BJ (cell line): Measurements from ENCODE around the gene LDLRAD4. TPM values are rescaled to one million over a fixed set of nuclear protein-coding genes. Genes with fewer than 3 reads are reported as not detected.

ENCODE experiments used
- CTCF ChIA-PET: fragments of 350-600 bp; formaldehyde crosslinking; extraction: SDS; loops from one replicate; lab custom pipeline; 2021; ENCODE audit warnings: antibody characterized with exemption, inconsistent platforms; lab: Yijun Ruan, JAX
- POLR2A ChIA-PET: fragments of 300-600 bp; sonication (Branson Sonifier 250); formaldehyde crosslinking; extraction: SDS; loops from one replicate; lab custom pipeline; 2021; ENCODE audit warnings: antibody characterized with exemption; lab: Charles Lee
- DNase-seq: peaks from one replicate; pipeline ENCODE4 v3.0.0-alpha.2; 2011; ENCODE audit warnings: low read depth
- H3K27me3 ChIP-seq: 2 replicates; pipeline ENCODE4 v1.6.0; 2011; ENCODE audit warnings: low read length; ENCODE audit not compliant: control insufficient read depth, insufficient read depth
- H3K36me3 ChIP-seq: 2 replicates; pipeline ENCODE4 v1.5.1; 2011; ENCODE audit warnings: low read length; ENCODE audit not compliant: control insufficient read depth, insufficient read depth
- H3K4me3 ChIP-seq: 2 replicates; pipeline ENCODE4 v1.5.1; 2011; ENCODE audit warnings: low read depth, mild to moderate bottlenecking, control low read depth, low read length
- CTCF ChIP-seq: IDR thresholded peaks from 2 replicates; pipeline ENCODE4 v1.5.1; 2011; ENCODE audit warnings: low read depth, mild to moderate bottlenecking, control low read depth, inconsistent platforms, low read length, moderate library complexity; ENCODE audit not compliant: insufficient read depth
- polyA plus RNA-seq: library from polyadenylated mRNA; depleted of rRNA; stranded (reverse); fragments of >200 nt; gene quantifications from 2 replicates; pipeline ENCODE4 v1.2.3, GENCODE V29; 2011

Gene LDLRAD4
- polyA plus RNA-seq, 1 experiment = not detected

- Histone ChIP-seq H3K27me3 (no peaks in the 10 kb centered on the region), H3K36me3 (no peaks in the 10 kb centered on the region), H3K4me3 (no peak overlapping the region)
- POLR2A ChIA-PET = no interaction called here
- no peak for DNase-seq
- no peak for TF ChIP-seq CTCF
- CTCF ChIA-PET = no interaction called here
Observed at GRCh38 chr18:13280070-13280795, 61.7 kb downstream of the LDLRAD4 start.

- TF ChIP-seq CTCF = no peak
- CTCF ChIA-PET = no interaction called here
Observed at GRCh38 chr18:13281406-13281805, 62.8 kb downstream of the LDLRAD4 start.

GRCh38 chr18:13283746-13284145 is 65.2 kb downstream of the LDLRAD4 start:
- Histone ChIP-seq H3K36me3 (no peaks in the 10 kb centered on the region), H3K4me3 (no peak overlapping the region), H3K27me3 (no peaks in the 10 kb centered on the region)
- no peak for TF ChIP-seq CTCF
- ChIA-PET CTCF (no interaction called here), POLR2A (no interaction called here)
- DNase-seq = no peak

More at GRCh38 chr18:13281406-13281805, 62.8 kb downstream of the LDLRAD4 start:
- no peak for DNase-seq
- POLR2A ChIA-PET = no interaction called here
- H3K36me3 ChIP-seq = no peaks in the 10 kb centered on the region
- H3K27me3 ChIP-seq = no peaks in the 10 kb centered on the region
- no peak overlapping the region for H3K4me3 ChIP-seq

GRCh38 chr18:13284330-13285027 is 65.9 kb downstream of the LDLRAD4 start:
- no peaks in the 10 kb centered on the region for H3K36me3 ChIP-seq
- ChIA-PET CTCF (no interaction called here), POLR2A (no interaction called here)
- H3K27me3 ChIP-seq = no peaks in the 10 kb centered on the region
- no peak overlapping the region for H3K4me3 ChIP-seq
- no peak for DNase-seq
- no peak for TF ChIP-seq CTCF

- Histone ChIP-seq H3K36me3 (no peaks in the 10 kb centered on the region), H3K4me3 (no peak overlapping the region), H3K27me3 (no peaks in the 10 kb centered on the region)
- ChIA-PET POLR2A (no interaction called here), CTCF (no interaction called here)
- TF ChIP-seq CTCF = no peak
- no peak for DNase-seq
Observed at GRCh38 chr18:13285874-13286273, 67.3 kb downstream of the LDLRAD4 start.
